IMR-90 (cell line): Measurements from ENCODE around the gene FTL. TPM values are rescaled to one million over a fixed set of nuclear protein-coding genes. Genes with fewer than 3 reads are reported as not detected.

Source experiments
- ATAC-seq: fragments of 200-7000 bp; cut with Tn5 transposase; 2 replicates; pipeline ENCODE4 v1.9.1; 2020; ENCODE audit warnings: low read depth, mild to moderate bottlenecking, moderate library complexity
- BruUV-seq: library from RNA; stranded (reverse); fragments of 400-500 nt; replicated peaks from 2 replicates; lab custom pipeline; 2021; lab: Mats Ljungman, UMichigan
- CTCF ChIA-PET: fragments of 300-600 bp; formaldehyde crosslinking; extraction: SDS; loops from one replicate; lab custom pipeline; 2021; ENCODE audit warnings: antibody characterized with exemption; lab: Yijun Ruan, JAX
- POLR2A ChIA-PET: fragments of 300-600 bp; sonication (Branson Sonifier 250); formaldehyde crosslinking; loops from one replicate; lab custom pipeline; 2022; ENCODE audit warnings: antibody characterized with exemption; ENCODE audit not compliant: unreplicated experiment; lab: Charles Lee
- DNase-seq: peaks from one replicate; pipeline ENCODE4 v3.0.0; 2013
- H2AFZ ChIP-seq: replicated peaks from 2 replicates; pipeline ENCODE3; 2013; ENCODE audit warnings: low read length, mild to moderate bottlenecking; ENCODE audit not compliant: poor library complexity
- H2AK5ac ChIP-seq: 2 replicates; pipeline ENCODE4 v1.6.1; 2013; ENCODE audit warnings: low read depth, low read length, inconsistent platforms
- H2AK9ac ChIP-seq: replicated peaks from 2 replicates; pipeline ENCODE3; 2013; ENCODE audit warnings: mild to moderate bottlenecking, low read depth, low read length, moderate library complexity; ENCODE audit not compliant: poor library complexity
- H2BK120ac ChIP-seq: 2 replicates; pipeline ENCODE4 v1.6.1; 2013; ENCODE audit warnings: low read depth, low read length, inconsistent platforms
- H2BK15ac ChIP-seq: 3 replicates; pipeline ENCODE4 v1.6.1; 2013; ENCODE audit warnings: low read depth, low read length, inconsistent platforms
- H2BK20ac ChIP-seq: 2 replicates; pipeline ENCODE4 v1.6.1; 2013; ENCODE audit warnings: low read depth, mild to moderate bottlenecking, inconsistent platforms, low read length, moderate library complexity
- H2BK5ac ChIP-seq: 2 replicates; pipeline ENCODE4 v1.6.1; 2013; ENCODE audit warnings: mild to moderate bottlenecking, low read depth, low read length, inconsistent platforms; ENCODE audit not compliant: poor library complexity, severe bottlenecking
- H3K14ac ChIP-seq: replicated peaks from 2 replicates; pipeline ENCODE4 v1.6.1; 2013; ENCODE audit warnings: low read depth, low read length, inconsistent platforms
- H3K18ac ChIP-seq: 2 replicates; pipeline ENCODE4 v1.6.1; 2013; ENCODE audit warnings: low read depth, low read length, control low read depth
- H3K23ac ChIP-seq: 2 replicates; pipeline ENCODE4 v1.6.1; 2013; ENCODE audit warnings: low read depth, low read length, inconsistent platforms
- H3K27ac ChIP-seq: 2 replicates; pipeline ENCODE4 v1.5.1; 2013; ENCODE audit warnings: mild to moderate bottlenecking, control low read depth, low read length; ENCODE audit not compliant: insufficient read depth
- H3K27me3 ChIP-seq: 2 replicates; pipeline ENCODE4 v1.6.1; 2013; ENCODE audit warnings: low read length; ENCODE audit not compliant: control insufficient read depth, insufficient read depth
- H3K36me3 ChIP-seq: 2 replicates; pipeline ENCODE4 v1.6.1; 2013; ENCODE audit warnings: low read length, mixed read lengths; ENCODE audit not compliant: control insufficient read depth, insufficient read depth
- H3K4ac ChIP-seq: 2 replicates; pipeline ENCODE4 v1.6.1; 2013; ENCODE audit warnings: low read depth, low read length, inconsistent platforms
- H3K4me1 ChIP-seq: 2 replicates; pipeline ENCODE4 v1.6.1; 2013; ENCODE audit warnings: low read length, mixed read lengths; ENCODE audit not compliant: control insufficient read depth, insufficient read depth
- H3K4me2 ChIP-seq: 2 replicates; pipeline ENCODE4 v1.6.1; 2013; ENCODE audit warnings: low read depth, mild to moderate bottlenecking, control low read depth, low read length, moderate library complexity
- H3K4me3 ChIP-seq: 2 replicates; pipeline ENCODE4 v1.5.1; 2013; ENCODE audit warnings: low read depth, mild to moderate bottlenecking, control low read depth, low read length, moderate library complexity; ENCODE audit not compliant: insufficient read depth
- H3K56ac ChIP-seq: 2 replicates; pipeline ENCODE4 v1.6.1; 2013; ENCODE audit warnings: low read length, inconsistent platforms; ENCODE audit not compliant: insufficient read depth; ENCODE audit errors: extremely low read depth
- H3K79me1 ChIP-seq, 2 experiments: 2 replicates each; pipeline ENCODE4 v1.6.1; 2013; ENCODE audit warnings: low read length in 2 of 2, inconsistent platforms in 1 of 2, low read depth in 1 of 2
- H3K9ac ChIP-seq: 2 replicates; pipeline ENCODE4 v1.6.1; 2013; ENCODE audit warnings: low read depth, low read length, control low read depth
- H3K9me1 ChIP-seq: 2 replicates; pipeline ENCODE4 v1.6.1; 2013; ENCODE audit warnings: low read length, inconsistent platforms; ENCODE audit not compliant: insufficient read depth
- H3K9me3 ChIP-seq: 2 replicates; pipeline ENCODE4 v1.6.1; 2013; ENCODE audit warnings: low read length; ENCODE audit not compliant: control insufficient read depth, insufficient read depth
- H4K20me1 ChIP-seq: 2 replicates; pipeline ENCODE4 v1.6.1; 2013; ENCODE audit warnings: low read length, inconsistent platforms; ENCODE audit not compliant: insufficient read depth
- H4K5ac ChIP-seq: 2 replicates; pipeline ENCODE4 v1.6.1; 2013; ENCODE audit warnings: mild to moderate bottlenecking, low read depth, low read length, control low read depth
- H4K8ac ChIP-seq, 2 experiments: 2 replicates each; pipeline ENCODE4 v1.6.1; 2013; ENCODE audit warnings: low read depth in 2 of 2, low read length in 2 of 2, control low read depth in 1 of 2, inconsistent platforms in 1 of 2
- H4K91ac ChIP-seq: 2 replicates; pipeline ENCODE4 v1.6.1; 2013; ENCODE audit warnings: low read depth, low read length, inconsistent platforms; ENCODE audit not compliant: insufficient read depth
- MXI1 ChIP-seq: IDR thresholded peaks from 2 replicates; pipeline ENCODE4 v1.6.1; 2012; ENCODE audit warnings: low read depth, mild to moderate bottlenecking, low read length, moderate library complexity, borderline replicate concordance
- RAD21 ChIP-seq: IDR thresholded peaks from 2 replicates; pipeline ENCODE4 v1.6.1; 2012; ENCODE audit warnings: low read length, improper control_type of control experiment
- RFX5 ChIP-seq: IDR thresholded peaks from 2 replicates; pipeline ENCODE4 v1.8.0; 2012; ENCODE audit warnings: low read depth, mild to moderate bottlenecking, low read length, moderate library complexity
- SMC3 ChIP-seq: fragments of 150-350 bp; IDR thresholded peaks from 2 replicates; pipeline ENCODE4 v1.6.1; 2016; ENCODE audit warnings: low read depth, mild to moderate bottlenecking, antibody characterized with exemption, low read length, moderate library complexity
- WGBS, 2 experiments: methylation state at CpG; one replicate each; pipeline versions ENCODE4 v1.1.5 to v1.1.7; 2013; ENCODE audit warnings: missing lambda C conversion rate in 2 of 2; ENCODE audit not compliant: insufficient read length in 1 of 2; ENCODE audit errors: extremely low coverage in 2 of 2; 5-methylcytosine and 5-hydroxymethylcytosine counted together
- dilution Hi-C: fragments of 300-500 bp; cut with HindIII; formaldehyde crosslinking; loops from one replicate; pipeline ENCODE4 v1.14.3; 2018; ENCODE audit warnings: low sequenced_read_pairs; ENCODE audit not compliant: unreplicated experiment
- in situ Hi-C: fragments of 300-500 bp; cut with MboI; formaldehyde crosslinking; loops from 3 replicates; pipeline ENCODE4 v1.14.3; 2019; ENCODE audit warnings: low sequenced_read_pairs, inconsistent platforms, mixed read lengths
- intact Hi-C: fragments of 100-400 bp; cut with micrococcal nuclease; formaldehyde crosslinking; loops from 2 replicates; pipeline ENCODE4 v1.10.0; 2022
- polyA plus RNA-seq, 3 experiments: library from polyadenylated mRNA; depleted of rRNA; stranded (reverse); fragments of >200 nt; gene quantifications; 2 replicates each; pipeline ENCODE4 v1.2.3, GENCODE V29; 2012; ENCODE audit warnings: low replicate concordance in 1 of 3
- total RNA-seq: library from RNA; depleted of rRNA; stranded (reverse); fragments of >200 nt; gene quantifications from 2 replicates; pipeline ENCODE4 v1.2.3, GENCODE V29; 2012
- TF ChIP-seq, protein P1 (sequence below): fragments of 150-350 bp; IDR thresholded peaks from 2 replicates; pipeline ENCODE4 v1.6.1; 2017; ENCODE audit warnings: mild to moderate bottlenecking, antibody characterized with exemption, low read length, low read depth
- TF ChIP-seq, protein P2 (sequence below): conservative IDR thresholded peaks from 2 replicates; pipeline ENCODE4 v1.5.1; 2012; ENCODE audit warnings: mild to moderate bottlenecking, low read depth, low read length, improper control_type of control experiment

Gene FTL
- total and polyA plus RNA-seq, 2 of the 4 experiments (the other 2 are of a cell fraction) = 1,057 to 2,944 TPM

DNA sequence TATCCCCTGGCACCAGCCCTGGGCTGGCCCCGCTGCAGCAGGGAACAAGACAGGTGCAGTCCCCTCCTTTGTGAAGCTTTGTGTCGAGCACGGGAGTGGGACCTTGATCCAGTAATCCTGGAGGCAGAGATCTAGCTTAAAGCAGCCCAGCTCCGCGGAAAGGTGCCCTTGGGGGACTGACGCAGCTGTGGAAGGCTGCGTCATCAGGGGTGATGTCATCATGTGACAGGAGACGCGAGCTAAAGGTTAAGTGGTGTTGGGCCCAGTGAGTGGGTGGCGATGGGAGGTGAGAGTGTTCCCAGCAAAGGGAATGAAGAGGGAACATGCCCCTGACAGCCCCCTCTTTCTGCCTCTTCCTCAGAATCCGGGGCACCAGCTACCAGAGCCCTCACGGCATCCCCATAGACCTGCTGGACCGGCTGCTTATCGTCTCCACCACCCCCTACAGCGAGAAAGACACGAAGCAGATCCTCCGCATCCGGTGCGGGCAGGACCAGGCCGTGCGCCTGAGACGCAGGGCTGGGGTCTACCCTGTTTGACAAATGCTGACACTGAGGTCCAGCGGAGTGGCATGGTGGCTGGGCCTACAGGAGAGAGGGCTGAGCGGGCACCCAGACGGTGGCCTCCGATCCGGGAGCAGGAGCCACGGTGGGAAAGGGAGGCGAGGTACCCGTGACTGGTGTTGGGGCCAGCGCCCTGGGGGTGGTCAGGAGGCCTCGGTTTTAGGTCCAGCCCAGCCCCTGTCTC is 49.2 kb downstream of the FTL start:
- DNase-seq (peak; percentile 40), ATAC-seq (no peak)
- dilution Hi-C loops (no loop called here), in situ Hi-C loops (no loop called here), intact Hi-C loops (no loop called here)
- no peak overlapping the region for H4K8ac ChIP-seq
- no peak overlapping the region for H4K5ac ChIP-seq
- peaks cover 5% of the 10 kb centered on the region; the same call in 1 of the 2 replicates for H3K4me1 ChIP-seq
- H4K91ac ChIP-seq = no peak overlapping the region
- no peak overlapping the region for H3K4me3 ChIP-seq
- peak overlapping the region; percentile 57 for H2AK9ac ChIP-seq
- no peak overlapping the region for H3K27ac ChIP-seq
- H3K27me3 ChIP-seq = no peaks in the 10 kb centered on the region
- no peak overlapping the region for H3K9ac ChIP-seq
- H2BK120ac ChIP-seq = no peak overlapping the region
- no peak overlapping the region for H3K56ac ChIP-seq
- ChIA-PET POLR2A (no interaction called here), CTCF (interaction anchor here (1.0 to 1.6 kb wide), 2 partner anchors 15 to 17 kb away, joined by 3 to 5 read pairs; no protein-coding TSS in a partner anchor)
- H2AFZ ChIP-seq = no peak overlapping the region
- H2BK15ac ChIP-seq = no peak overlapping the region
- peaks cover 55% of the 10 kb centered on the region for H3K36me3 ChIP-seq
- H2AK5ac ChIP-seq = no peak overlapping the region; the same call in 1 of the 2 replicates
- H3K23ac ChIP-seq = no peak overlapping the region
- H2BK20ac ChIP-seq = no peak overlapping the region
- H3K14ac ChIP-seq = no peak overlapping the region
- BruUV-seq = no TSS peak
- H4K20me1 ChIP-seq = no peaks in the 10 kb centered on the region; the same call in 1 of the 2 replicates
- no peak overlapping the region for H3K4me2 ChIP-seq
- no peak overlapping the region for H3K18ac ChIP-seq
- 0 out of 2 replicates have a peak, but pooled peaks cover 5% of the 10 kb centered on the region for H3K9me1 ChIP-seq
- 98% methylated on average over 16 of the region's 32 CpGs; no CpG with 5 or more reads in 1 of the 2 experiments for WGBS, 2 experiments
- TF ChIP-seq RAD21 (no peak), SMC3 (no peak), MXI1 (no peak), RFX5 (no peak)
- TF ChIP-seq, protein P1, sequence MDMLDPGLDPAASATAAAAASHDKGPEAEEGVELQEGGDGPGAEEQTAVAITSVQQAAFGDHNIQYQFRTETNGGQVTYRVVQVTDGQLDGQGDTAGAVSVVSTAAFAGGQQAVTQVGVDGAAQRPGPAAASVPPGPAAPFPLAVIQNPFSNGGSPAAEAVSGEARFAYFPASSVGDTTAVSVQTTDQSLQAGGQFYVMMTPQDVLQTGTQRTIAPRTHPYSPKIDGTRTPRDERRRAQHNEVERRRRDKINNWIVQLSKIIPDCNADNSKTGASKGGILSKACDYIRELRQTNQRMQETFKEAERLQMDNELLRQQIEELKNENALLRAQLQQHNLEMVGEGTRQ = no peak
- TF ChIP-seq, protein P2, sequence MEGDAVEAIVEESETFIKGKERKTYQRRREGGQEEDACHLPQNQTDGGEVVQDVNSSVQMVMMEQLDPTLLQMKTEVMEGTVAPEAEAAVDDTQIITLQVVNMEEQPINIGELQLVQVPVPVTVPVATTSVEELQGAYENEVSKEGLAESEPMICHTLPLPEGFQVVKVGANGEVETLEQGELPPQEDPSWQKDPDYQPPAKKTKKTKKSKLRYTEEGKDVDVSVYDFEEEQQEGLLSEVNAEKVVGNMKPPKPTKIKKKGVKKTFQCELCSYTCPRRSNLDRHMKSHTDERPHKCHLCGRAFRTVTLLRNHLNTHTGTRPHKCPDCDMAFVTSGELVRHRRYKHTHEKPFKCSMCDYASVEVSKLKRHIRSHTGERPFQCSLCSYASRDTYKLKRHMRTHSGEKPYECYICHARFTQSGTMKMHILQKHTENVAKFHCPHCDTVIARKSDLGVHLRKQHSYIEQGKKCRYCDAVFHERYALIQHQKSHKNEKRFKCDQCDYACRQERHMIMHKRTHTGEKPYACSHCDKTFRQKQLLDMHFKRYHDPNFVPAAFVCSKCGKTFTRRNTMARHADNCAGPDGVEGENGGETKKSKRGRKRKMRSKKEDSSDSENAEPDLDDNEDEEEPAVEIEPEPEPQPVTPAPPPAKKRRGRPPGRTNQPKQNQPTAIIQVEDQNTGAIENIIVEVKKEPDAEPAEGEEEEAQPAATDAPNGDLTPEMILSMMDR = no peak
- H2BK5ac ChIP-seq = no peak overlapping the region
- H3K79me1 ChIP-seq = peaks cover 0 to 3% of the 10 kb centered on the region in 2 experiments; a peak in 1 of 4 replicates
- H3K4ac ChIP-seq = no peak overlapping the region
- H3K9me3 ChIP-seq = no peaks in the 10 kb centered on the region
